GM23248 (cell line): ENCODE data around the gene GREB1. TPM values are rescaled to one million over a fixed set of nuclear protein-coding genes. Genes with fewer than 3 reads are reported as not detected.

Experiments
- DNase-seq: peaks from one replicate; pipeline ENCODE4 v3.0.0-alpha.2; 2015
- H2AFZ ChIP-seq: fragments of 200-600 bp; sonication (generic); 2 replicates; pipeline ENCODE4 v1.6.1; 2016; ENCODE audit warnings: antibody characterized with exemption
- H3F3A ChIP-seq: fragments of 200-600 bp; sonication (generic); 2 replicates; pipeline ENCODE4 v1.6.1; 2016; ENCODE audit warnings: mild to moderate bottlenecking, antibody characterized with exemption, mixed run types; ENCODE audit not compliant: insufficient read depth
- H3K27ac ChIP-seq: fragments of 200-600 bp; sonication (generic); 2 replicates; pipeline ENCODE4 v1.5.1; 2016; ENCODE audit warnings: mild to moderate bottlenecking
- H3K27me3 ChIP-seq: fragments of 200-600 bp; sonication (generic); replicated peaks from 2 replicates; pipeline ENCODE4 v1.6.1; 2016; ENCODE audit warnings: mild to moderate bottlenecking; ENCODE audit not compliant: insufficient read depth
- H3K36me3 ChIP-seq: fragments of 200-600 bp; sonication (generic); 2 replicates; pipeline ENCODE4 v1.6.1; 2016; ENCODE audit warnings: low read depth, mild to moderate bottlenecking
- H3K4me1 ChIP-seq: fragments of 200-600 bp; sonication (generic); 2 replicates; pipeline ENCODE4 v1.6.1; 2016; ENCODE audit warnings: mild to moderate bottlenecking; ENCODE audit not compliant: insufficient read depth
- H3K4me2 ChIP-seq: fragments of 200-600 bp; sonication (generic); one replicate; pipeline ENCODE4 v1.6.1; 2016; ENCODE audit warnings: mild to moderate bottlenecking; ENCODE audit not compliant: unreplicated experiment
- H3K4me3 ChIP-seq: fragments of 200-600 bp; sonication (generic); 2 replicates; pipeline ENCODE4 v1.5.1; 2016; ENCODE audit warnings: mild to moderate bottlenecking
- H3K79me2 ChIP-seq: fragments of 200-600 bp; sonication (generic); 2 replicates; pipeline ENCODE4 v1.6.1; 2016; ENCODE audit warnings: mild to moderate bottlenecking; ENCODE audit not compliant: insufficient read depth
- H3K9ac ChIP-seq: fragments of 200-600 bp; sonication (generic); 2 replicates; pipeline ENCODE4 v1.6.1; 2016; ENCODE audit warnings: mild to moderate bottlenecking
- H3K9me2 ChIP-seq: fragments of 200-600 bp; sonication (generic); 2 replicates; pipeline ENCODE4 v1.6.1; 2016; ENCODE audit warnings: mixed run types, mild to moderate bottlenecking, moderate library complexity; ENCODE audit not compliant: insufficient read depth
- H3K9me3 ChIP-seq: fragments of 200-600 bp; sonication (generic); one replicate; pipeline ENCODE4 v1.6.1; 2017; ENCODE audit warnings: low read depth
- H4K20me1 ChIP-seq: fragments of 200-600 bp; sonication (generic); 2 replicates; pipeline ENCODE4 v1.6.0; 2016; ENCODE audit not compliant: insufficient read depth
- EZH2 ChIP-seq: fragments of 200-600 bp; sonication (generic); IDR thresholded peaks from 2 replicates; pipeline ENCODE4 v1.6.1; 2018; ENCODE audit warnings: antibody characterized with exemption, mild to moderate bottlenecking; ENCODE audit not compliant: insufficient read depth, poor library complexity, severe bottlenecking
- EZH2phosphoT487 ChIP-seq: fragments of 200-600 bp; sonication (generic); IDR thresholded peaks from 2 replicates; pipeline ENCODE4 v1.6.1; 2018; ENCODE audit warnings: antibody characterized with exemption, moderate library complexity, mild to moderate bottlenecking, low read depth; ENCODE audit not compliant: insufficient read depth
- WGBS, 2 experiments: methylation state at CpG; one replicate each; pipeline ENCODE4 v1.1.6; 2015 to 2017; ENCODE audit warnings: low lambda C conversion rate in 2 of 2, low coverage in 1 of 2; ENCODE audit errors: missing lambda C conversion rate in 2 of 2; 5-methylcytosine and 5-hydroxymethylcytosine counted together
- in situ Hi-C: fragments of 300-500 bp; cut with MboI; formaldehyde crosslinking; loops from 2 replicates; pipeline ENCODE4 v1.15.0; 2020
- polyA plus RNA-seq: library from polyadenylated mRNA; unstranded; fragments of >200 nt; fragmentation: Nextera tagmentation; extraction: Ambion mirVana; gene quantifications from 2 replicates; pipeline ENCODE4 v1.2.1, GENCODE V29; 2016
- total RNA-seq: library from RNA; depleted of rRNA; stranded (reverse); fragments of >200 nt; shearing (Covaris generic); gene quantifications from 2 replicates; pipeline ENCODE4 v1.2.3, GENCODE V29; 2014

The GREB1 gene
- total and polyA plus RNA-seq, 2 experiments from 2014 or later: not detected

DNA sequence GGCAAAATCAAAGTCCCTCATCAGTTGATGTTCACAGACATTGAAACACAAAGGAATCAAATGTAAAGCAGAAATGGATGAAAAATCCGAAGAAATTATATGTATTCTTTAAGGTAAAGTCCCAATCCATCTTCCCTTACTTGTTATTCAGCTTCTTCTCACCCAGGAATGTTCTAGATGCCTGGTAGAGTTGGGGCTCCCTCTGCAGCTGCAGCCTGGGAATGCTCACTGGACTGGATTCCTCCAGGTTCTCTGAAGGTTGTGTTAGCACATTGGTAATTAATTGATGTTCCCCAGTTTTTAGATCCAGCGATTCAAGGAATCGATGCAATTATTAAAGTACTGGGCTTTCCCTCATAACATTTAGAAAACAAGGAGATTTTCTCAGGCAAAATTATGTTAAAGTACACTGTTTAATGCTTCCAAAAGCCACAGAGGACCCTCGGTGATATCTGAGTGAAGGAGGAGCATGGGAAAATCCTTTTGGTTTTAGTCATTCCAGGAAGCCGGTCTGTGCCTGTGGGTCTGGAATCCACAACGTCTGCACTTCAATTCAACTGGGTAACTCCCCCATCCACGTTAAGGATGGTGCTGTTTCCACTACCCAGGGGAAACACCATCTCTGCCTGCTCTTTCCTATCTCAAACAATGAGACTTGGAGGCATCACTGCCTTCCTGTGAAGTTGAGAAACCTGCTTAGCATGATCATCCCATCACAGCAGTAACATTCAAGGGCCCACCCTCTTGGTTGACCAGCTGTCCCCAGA is 114.2 kb downstream of the GREB1 start:
- H2AFZ ChIP-seq: no peak overlapping the region
- no peak for TF ChIP-seq EZH2
- no peak for TF ChIP-seq EZH2phosphoT487
- no peaks in the 10 kb centered on the region for H3K9me3 ChIP-seq
- no peaks in the 10 kb centered on the region for H3K36me3 ChIP-seq
- no peak overlapping the region for H3K4me2 ChIP-seq
- H3K4me1 ChIP-seq: no peaks in the 10 kb centered on the region
- peak; percentile 30 for DNase-seq
- no peak overlapping the region for H3K27ac ChIP-seq
- in situ Hi-C loops: no loop called here
- no peak overlapping the region for H3K9ac ChIP-seq
- H3F3A ChIP-seq: no peaks in the 10 kb centered on the region
- H3K27me3 ChIP-seq: peaks cover 45% of the 10 kb centered on the region
- no peak overlapping the region for H3K4me3 ChIP-seq
- no peaks in the 10 kb centered on the region for H3K79me2 ChIP-seq
- H4K20me1 ChIP-seq: no peaks in the 10 kb centered on the region
- 45 to 49% methylated on average over 7 of the region's 7 CpGs for WGBS, 2 experiments
- no peaks in the 10 kb centered on the region for H3K9me2 ChIP-seq

DNA sequence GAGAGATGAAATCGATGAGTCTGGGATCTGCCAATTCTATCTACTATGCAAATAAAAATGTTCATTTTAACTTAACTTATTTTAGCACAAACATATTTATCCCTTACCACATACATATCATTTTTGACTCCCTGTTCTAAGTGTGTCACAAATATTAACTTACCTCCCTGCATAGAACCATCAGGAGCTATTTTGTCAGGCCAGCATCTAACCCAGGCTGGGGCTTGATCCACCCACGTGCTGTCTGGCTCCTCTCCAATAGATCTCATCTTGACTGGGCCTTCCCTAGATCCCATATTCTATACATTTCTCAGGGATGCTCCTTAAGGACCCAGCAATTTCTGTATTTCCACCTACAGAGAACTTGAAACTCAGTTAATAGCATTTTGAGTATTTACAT is 115.2 kb downstream of the GREB1 start:
- in situ Hi-C loops: no loop called here
- H3K27me3 ChIP-seq: peaks cover 45% of the 10 kb centered on the region

DNA sequence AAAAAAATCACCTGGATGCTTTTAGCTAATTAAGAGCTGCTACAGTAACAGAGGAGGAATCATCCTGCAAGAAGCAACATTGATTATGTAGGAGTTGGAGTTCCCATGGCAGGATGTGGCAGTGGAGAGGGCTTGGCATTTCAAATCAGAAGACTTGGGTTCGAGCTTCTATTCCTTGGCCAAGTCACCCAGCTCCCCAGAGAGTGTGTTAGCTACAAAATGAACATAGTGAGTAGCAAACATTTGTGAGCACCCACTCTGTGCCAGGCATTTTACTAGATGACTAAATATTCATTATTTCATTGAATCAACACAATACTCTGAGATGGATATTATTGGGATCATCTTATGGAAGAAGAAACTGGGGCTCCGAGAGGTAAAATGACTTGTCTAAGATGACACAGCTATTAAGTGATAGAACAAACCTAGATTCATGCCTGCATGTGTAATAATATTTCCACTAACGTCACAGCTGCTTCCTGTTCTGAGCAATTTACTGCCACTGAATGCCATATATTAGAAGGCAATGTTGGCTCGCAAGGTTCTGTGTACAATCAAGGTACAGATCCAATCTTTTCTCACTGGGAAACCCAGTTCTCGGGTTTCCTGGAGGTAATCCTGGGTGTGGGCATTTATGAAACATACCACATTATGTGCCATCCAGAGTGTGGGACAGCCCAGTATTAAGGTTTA is 118.2 kb downstream of the GREB1 start:
- peak; percentile 6 for DNase-seq
- Histone ChIP-seq H3K36me3 (no peaks in the 10 kb centered on the region), H3K9ac (no peak overlapping the region), H3K4me1 (no peaks in the 10 kb centered on the region), H3F3A (no peaks in the 10 kb centered on the region), H3K9me3 (no peaks in the 10 kb centered on the region), H2AFZ (no peak overlapping the region), H3K27ac (no peak overlapping the region), H4K20me1 (no peaks in the 10 kb centered on the region), H3K4me3 (no peak overlapping the region), H3K4me2 (no peak overlapping the region), H3K27me3 (peaks cover 50% of the 10 kb centered on the region), H3K9me2 (no peaks in the 10 kb centered on the region), H3K79me2 (no peaks in the 10 kb centered on the region)
- TF ChIP-seq EZH2phosphoT487 (no peak), EZH2 (no peak)
- in situ Hi-C loops: no loop called here
- WGBS, 2 experiments: 45 to 47% methylated on average over 5 of the region's 5 CpGs

More for the DNA sequence above, 115.2 kb downstream of the GREB1 start:
- Histone ChIP-seq H3K9ac (no peak overlapping the region), H3K4me2 (no peak overlapping the region), H3K9me2 (no peaks in the 10 kb centered on the region), H3K4me3 (no peak overlapping the region), H3K4me1 (no peaks in the 10 kb centered on the region), H3K9me3 (no peaks in the 10 kb centered on the region), H4K20me1 (no peaks in the 10 kb centered on the region), H3K79me2 (no peaks in the 10 kb centered on the region), H3F3A (no peaks in the 10 kb centered on the region), H2AFZ (no peak overlapping the region), H3K27ac (no peak overlapping the region), H3K36me3 (no peaks in the 10 kb centered on the region)
- DNase-seq: no peak
- TF ChIP-seq EZH2 (no peak), EZH2phosphoT487 (no peak)
- 19 to 23% methylated on average over 2 of the region's 2 CpGs for WGBS, 2 experiments

DNA sequence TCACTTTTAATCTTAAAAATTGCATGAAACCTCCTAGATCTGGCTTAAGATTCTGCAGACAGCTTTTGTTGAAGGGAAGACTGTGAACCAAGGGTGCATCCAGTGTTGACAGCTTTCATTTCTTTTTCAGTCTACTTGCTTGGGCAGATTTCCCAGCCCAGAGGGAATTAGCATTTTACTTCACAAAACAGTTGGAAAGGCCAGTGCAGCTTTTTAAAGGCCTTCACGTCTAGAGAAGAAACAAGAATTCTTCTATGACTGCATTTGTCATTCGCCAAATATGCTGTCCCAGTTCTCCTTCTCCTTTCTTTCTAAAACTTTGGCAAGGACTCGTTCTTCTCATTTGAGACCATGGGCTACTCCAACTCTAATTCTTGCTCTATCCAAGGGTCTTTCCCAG is 118.7 kb downstream of the GREB1 start:
- H3K9me3 ChIP-seq: no peaks in the 10 kb centered on the region
- H3K4me1 ChIP-seq: no peaks in the 10 kb centered on the region
- H3K9ac ChIP-seq: no peak overlapping the region
- in situ Hi-C loops: no loop called here
- no peaks in the 10 kb centered on the region for H3K36me3 ChIP-seq
- no peak overlapping the region for H3K27ac ChIP-seq
- H2AFZ ChIP-seq: no peak overlapping the region
- no peaks in the 10 kb centered on the region for H3K79me2 ChIP-seq
- H3F3A ChIP-seq: no peaks in the 10 kb centered on the region
- H4K20me1 ChIP-seq: no peaks in the 10 kb centered on the region
- DNase-seq: peak; percentile 10
- TF ChIP-seq EZH2: no peak
- no peak for TF ChIP-seq EZH2phosphoT487
- 2 to 4% methylated on average over 3 of the region's 3 CpGs for WGBS, 2 experiments
- no peak overlapping the region for H3K4me3 ChIP-seq
- peaks cover 46% of the 10 kb centered on the region for H3K27me3 ChIP-seq
- H3K9me2 ChIP-seq: no peaks in the 10 kb centered on the region
- H3K4me2 ChIP-seq: no peak overlapping the region
